Activated CD4-positive, CD25-positive, alpha-beta regulatory T cell treated with anti-CD3 and anti-CD28 coated beads, Interleukin-2, amount 50 U/mL, for 16 hours (primary cell): ENCODE data around the gene BSND.
"Not testable (repeated sequence)": the region's sequence is repeated elsewhere in the genome, so short reads cannot be mapped to it uniquely, and the experiment has no call there.

ENCODE experiments used
- DNase-seq: peaks from one replicate; pipeline ENCODE4 v3.0.0-alpha.2; 2020; ENCODE audit warnings: low read depth, low spot score

Gene BSND

GRCh38 chr1:55015731-55016620 lies 17.2 kb downstream of the BSND start:
- no peak for DNase-seq

GRCh38 chr1:55018395-55018794 lies 19.7 kb downstream of the BSND start:
- DNase-seq: no peak

- peak; percentile 7 for DNase-seq
These were observed 23.3 kb downstream of the BSND start for GRCh38 chr1:55021942-55022546.

- DNase-seq: not testable (repeated sequence)
These were observed 25.4 kb downstream of the BSND start for GRCh38 chr1:55024163-55024562.

GRCh38 chr1:55026682-55027081 lies 27.9 kb downstream of the BSND start:
- not testable (repeated sequence) for DNase-seq

- DNase-seq: not testable (repeated sequence)
These were observed 32.4 kb downstream of the BSND start for GRCh38 chr1:55031098-55031497.

GRCh38 chr1:55033265-55033614 lies 34.5 kb downstream of the BSND start:
- no peak for DNase-seq

- no peak for DNase-seq
These were observed 35.9 kb downstream of the BSND start for GRCh38 chr1:55034476-55035133.

GRCh38 chr1:55035904-55036303 lies 37.2 kb downstream of the BSND start:
- no peak for DNase-seq

- DNase-seq: no peak
These were observed 39.2 kb downstream of the BSND start for GRCh38 chr1:55037733-55038551.

GRCh38 chr1:55038552-55038838 lies 39.8 kb downstream of the BSND start:
- DNase-seq: no peak

GRCh38 chr1:55038974-55039341 lies 40.2 kb downstream of the BSND start:
- DNase-seq: no peak

GRCh38 chr1:55039342-55040082 lies 40.8 kb downstream of the BSND start, which contains the start of gene PCSK9:
Gene PCSK9 (plus strand): TSS chr1:55039548. CDS start chr1:55039838, 290 bp downstream.
- DNase-seq: no peak

- no peak for DNase-seq
These were observed 41.6 kb downstream of the BSND start for GRCh38 chr1:55040083-55040932.

- no peak for DNase-seq
These were observed 42.3 kb downstream of the BSND start for GRCh38 chr1:55040933-55041494.

- no peak for DNase-seq
These were observed 42.9 kb downstream of the BSND start for GRCh38 chr1:55041613-55042012.

- no peak for DNase-seq
These were observed 44.3 kb downstream of the BSND start for GRCh38 chr1:55043011-55043410.

GRCh38 chr1:55043726-55044125 lies 45.0 kb downstream of the BSND start:
- no peak for DNase-seq

GRCh38 chr1:55044617-55045397 lies 46.1 kb downstream of the BSND start:
- DNase-seq: no peak
